ENCODE data around the gene GLIPR2.
A peak's percentile ranks its signal among the peaks of the same experiment; 100 is the strongest.
"Not testable (repeated sequence)": the region's sequence is repeated elsewhere in the genome, so short reads cannot be mapped to it uniquely, and the experiment has no call there.

GLIPR2 gene

DNA sequence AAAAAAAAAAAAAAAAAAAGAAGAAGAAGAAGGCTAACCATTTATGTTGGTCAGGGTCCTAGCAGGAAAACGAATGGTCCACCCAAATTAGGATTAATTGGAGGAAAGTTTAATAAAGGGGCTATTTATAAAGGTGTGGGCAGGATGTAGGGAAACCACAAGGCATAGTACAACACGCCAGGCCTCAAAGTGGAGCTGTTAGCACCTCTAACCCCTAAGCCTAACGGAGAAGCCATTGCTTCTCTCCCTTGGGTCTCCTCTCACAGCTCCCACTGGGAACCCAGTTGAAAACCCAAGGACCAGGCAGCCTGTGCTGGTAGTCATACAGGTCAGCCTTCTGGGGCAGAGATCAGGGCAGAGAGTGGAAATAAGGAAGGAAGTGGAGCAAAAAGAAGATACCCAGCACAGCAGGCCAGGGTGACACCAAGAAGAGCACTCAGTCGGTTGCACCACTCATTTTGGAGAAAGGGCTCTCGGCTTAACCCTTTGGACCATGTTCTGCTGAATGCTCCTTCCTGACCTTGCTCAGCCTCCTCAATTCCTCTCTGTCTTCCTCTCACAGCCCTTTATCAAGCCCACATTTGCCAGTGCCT, 8.8 kb upstream of the GLIPR2 start:
- H3K4me3 ChIP-seq, result no peak overlapping the region
- no peak for DNase-seq (ENCODE audit: low read depth, low spot score)
- TF ChIP-seq POLR2AphosphoS5 (IDR thresholded peaks at IDR 0.05; ENCODE audit: borderline replicate concordance, low read depth, low read length) (no peak), EZH2 (IDR thresholded peaks at IDR 0.05) (no peak), FOXP2 (optimal IDR thresholded peaks at IDR 0.05; ENCODE audit: control extremely low read depth, extremely low read length, insufficient read depth) (no peak)
- H3K27ac ChIP-seq, result no peak overlapping the region
- no peaks in the 10 kb centered on the region for H3K36me3 ChIP-seq (ENCODE audit: insufficient read depth, low read length)
- H3K9ac ChIP-seq (ENCODE audit: insufficient read length), result no peak overlapping the region
- H3K9me3 ChIP-seq (ENCODE audit: low read depth, low read length), result no peaks in the 10 kb centered on the region

DNA sequence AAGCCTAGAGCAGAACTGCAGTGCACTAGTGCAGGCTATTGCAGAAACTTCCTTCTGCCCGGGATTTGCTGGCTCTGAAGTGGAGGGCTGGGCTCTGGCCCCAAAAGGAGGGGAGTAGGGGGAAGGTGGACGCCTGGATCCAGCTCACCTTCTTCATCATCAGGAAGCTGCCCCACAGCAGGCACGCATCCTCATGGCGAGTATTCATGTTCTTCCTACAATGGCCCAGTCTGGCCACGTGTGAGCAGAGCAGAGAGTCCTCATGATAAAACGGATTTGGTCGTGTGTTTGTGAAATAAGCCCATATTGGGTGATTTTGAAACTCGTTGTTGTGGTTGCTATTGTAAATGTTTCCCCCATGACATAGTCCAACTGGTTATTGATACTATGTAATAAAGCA, 8.2 kb upstream of the GLIPR2 start:
- H3K27ac ChIP-seq, result no peak overlapping the region
- DNase-seq (ENCODE audit: low read depth, low spot score), result no peak

DNA sequence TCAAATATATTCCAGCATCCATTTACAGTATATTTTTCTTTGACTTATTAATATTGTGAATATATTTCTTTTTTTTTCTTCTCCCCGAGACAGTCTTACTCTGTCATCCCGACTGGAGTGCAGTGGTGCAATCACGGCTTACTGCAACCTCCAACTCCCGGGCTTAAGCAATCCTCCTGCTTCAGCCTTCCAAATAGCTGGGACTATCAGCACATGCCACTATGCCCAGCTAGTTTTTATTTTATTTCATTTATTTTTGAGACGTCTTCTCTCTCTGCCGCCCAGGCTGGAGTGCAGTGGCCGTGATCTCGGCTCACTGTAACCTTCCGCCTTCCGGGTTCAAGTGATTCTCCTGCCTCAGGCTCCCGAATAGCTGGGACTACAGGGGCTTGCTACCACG, 7.4 kb upstream of the GLIPR2 start:
- no peak overlapping the region for H3K9ac ChIP-seq (ENCODE audit: insufficient read length)
- no peak overlapping the region for H3K27ac ChIP-seq
- no peaks in the 10 kb centered on the region for H3K9me3 ChIP-seq (ENCODE audit: low read depth, low read length)
- TF ChIP-seq FOXP2 (optimal IDR thresholded peaks at IDR 0.05; ENCODE audit: control extremely low read depth, extremely low read length, insufficient read depth) (no peak), EZH2 (IDR thresholded peaks at IDR 0.05) (no peak), POLR2AphosphoS5 (IDR thresholded peaks at IDR 0.05; ENCODE audit: borderline replicate concordance, low read depth, low read length) (no peak)
- DNase-seq (ENCODE audit: low read depth, low spot score), result no peak
- no peaks in the 10 kb centered on the region for H3K36me3 ChIP-seq (ENCODE audit: insufficient read depth, low read length)
- H3K4me3 ChIP-seq, result no peak overlapping the region

More for the DNA sequence above, 8.2 kb upstream of the GLIPR2 start:
- Histone ChIP-seq H3K4me3 (no peak overlapping the region), H3K36me3 (ENCODE audit: insufficient read depth, low read length) (no peaks in the 10 kb centered on the region), H3K9me3 (ENCODE audit: low read depth, low read length) (no peaks in the 10 kb centered on the region), H3K9ac (ENCODE audit: insufficient read length) (no peak overlapping the region)
- no peak for TF ChIP-seq EZH2 (IDR thresholded peaks at IDR 0.05)
- TF ChIP-seq FOXP2 (optimal IDR thresholded peaks at IDR 0.05; ENCODE audit: control extremely low read depth, extremely low read length, insufficient read depth), result no peak
- TF ChIP-seq POLR2AphosphoS5 (IDR thresholded peaks at IDR 0.05; ENCODE audit: borderline replicate concordance, low read depth, low read length), result no peak

DNA sequence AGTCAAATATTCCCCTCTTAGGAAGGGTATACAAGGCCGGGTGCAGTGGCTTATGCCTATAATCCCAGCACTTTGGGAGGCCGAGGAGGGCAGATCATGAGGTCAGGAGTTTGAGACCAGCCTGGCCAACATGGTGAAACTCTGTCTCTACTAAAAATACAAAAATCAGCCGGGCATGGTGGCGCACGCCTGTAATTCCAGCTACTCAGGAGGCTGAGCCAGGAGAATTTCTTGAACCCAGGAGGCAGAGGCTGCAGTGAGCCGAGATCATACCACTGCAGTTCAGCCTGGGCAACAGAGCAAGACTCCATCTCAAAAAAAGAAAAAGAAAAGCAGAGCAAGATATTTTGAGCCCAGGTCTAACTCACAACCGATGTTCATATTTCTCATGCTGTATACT, 4.9 kb upstream of the GLIPR2 start:
- not testable (repeated sequence) for DNase-seq (ENCODE audit: low read depth, low spot score); H3K9me3 ChIP-seq (ENCODE audit: low read depth, low read length); H3K9ac ChIP-seq (ENCODE audit: insufficient read length); H3K27ac ChIP-seq; H3K36me3 ChIP-seq (ENCODE audit: insufficient read depth, low read length); H3K4me3 ChIP-seq

DNA sequence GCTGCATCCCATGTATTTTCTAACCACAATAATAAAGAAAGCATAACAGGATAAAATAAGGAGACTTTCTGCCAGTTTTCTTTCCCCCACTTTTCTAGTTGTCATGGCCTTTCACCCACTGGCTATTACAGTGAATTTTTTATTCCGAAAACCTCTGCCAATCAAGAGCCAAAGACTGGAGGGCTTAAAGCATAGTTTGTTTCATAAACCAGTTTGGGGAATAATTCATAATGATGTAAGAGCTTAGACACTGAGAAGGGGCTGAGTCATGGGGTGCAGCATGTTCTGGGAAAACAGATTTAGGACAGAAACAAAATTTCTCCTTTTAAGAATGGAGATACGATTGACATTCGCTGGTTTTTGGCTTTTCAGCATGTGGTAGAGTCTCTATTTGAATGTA, 4.4 kb upstream of the GLIPR2 start:
- H3K27ac ChIP-seq, result no peak overlapping the region

DNA sequence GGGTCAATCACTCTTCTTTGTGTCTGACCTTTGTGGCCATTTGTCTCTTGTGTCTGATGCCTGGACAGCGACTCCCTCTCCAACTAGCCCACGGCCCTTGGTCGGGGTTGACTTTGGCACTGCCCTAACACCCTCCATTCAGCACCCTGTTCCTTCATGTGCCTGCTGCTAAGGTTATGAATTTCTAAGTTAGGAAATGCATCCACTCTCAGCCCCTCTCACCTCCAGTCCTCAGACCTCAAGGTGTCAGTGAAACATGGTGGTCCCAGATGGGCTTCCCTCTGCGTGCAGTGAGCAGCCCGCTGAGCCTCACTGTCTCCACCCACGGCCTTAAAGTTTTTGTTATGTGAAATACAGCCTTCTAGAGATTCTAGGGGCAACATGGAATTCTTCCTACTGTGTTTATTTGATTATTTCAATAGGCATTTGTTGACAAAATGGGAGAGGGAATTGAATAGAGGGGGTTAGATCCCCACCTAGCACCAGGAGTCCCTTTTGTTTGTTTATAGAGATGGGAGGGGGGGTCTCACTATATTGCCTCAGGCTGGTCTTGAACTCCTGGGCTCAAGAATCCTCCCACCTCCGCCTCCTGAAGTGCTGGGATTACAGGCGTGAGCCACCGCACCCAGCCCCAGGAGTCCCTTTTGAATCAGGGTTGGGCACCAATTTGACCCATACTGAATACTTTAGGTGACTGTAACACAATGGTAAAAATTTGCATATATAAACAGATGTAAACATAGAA, 1.6 kb upstream of the GLIPR2 start:
- no peak overlapping the region for H3K27ac ChIP-seq
- TF ChIP-seq FOXP2 (optimal IDR thresholded peaks at IDR 0.05; ENCODE audit: control extremely low read depth, extremely low read length, insufficient read depth), result no peak
- no peaks in the 10 kb centered on the region for H3K9me3 ChIP-seq (ENCODE audit: low read depth, low read length)
- H3K9ac ChIP-seq (ENCODE audit: insufficient read length), result no peak overlapping the region
- H3K4me3 ChIP-seq, result no peak overlapping the region
- DNase-seq (ENCODE audit: low read depth, low spot score), result no peak
- no peaks in the 10 kb centered on the region for H3K36me3 ChIP-seq (ENCODE audit: insufficient read depth, low read length)

More for the DNA sequence above, 4.4 kb upstream of the GLIPR2 start:
- Histone ChIP-seq H3K9ac (ENCODE audit: insufficient read length) (no peak overlapping the region), H3K36me3 (ENCODE audit: insufficient read depth, low read length) (no peaks in the 10 kb centered on the region), H3K4me3 (no peak overlapping the region), H3K9me3 (ENCODE audit: low read depth, low read length) (no peaks in the 10 kb centered on the region)
- DNase-seq (ENCODE audit: low read depth, low spot score), result no peak
- no peak for TF ChIP-seq POLR2AphosphoS5 (IDR thresholded peaks at IDR 0.05; ENCODE audit: borderline replicate concordance, low read depth, low read length)
- no peak for TF ChIP-seq EZH2 (IDR thresholded peaks at IDR 0.05)
- TF ChIP-seq FOXP2 (optimal IDR thresholded peaks at IDR 0.05; ENCODE audit: control extremely low read depth, extremely low read length, insufficient read depth), result no peak

DNA sequence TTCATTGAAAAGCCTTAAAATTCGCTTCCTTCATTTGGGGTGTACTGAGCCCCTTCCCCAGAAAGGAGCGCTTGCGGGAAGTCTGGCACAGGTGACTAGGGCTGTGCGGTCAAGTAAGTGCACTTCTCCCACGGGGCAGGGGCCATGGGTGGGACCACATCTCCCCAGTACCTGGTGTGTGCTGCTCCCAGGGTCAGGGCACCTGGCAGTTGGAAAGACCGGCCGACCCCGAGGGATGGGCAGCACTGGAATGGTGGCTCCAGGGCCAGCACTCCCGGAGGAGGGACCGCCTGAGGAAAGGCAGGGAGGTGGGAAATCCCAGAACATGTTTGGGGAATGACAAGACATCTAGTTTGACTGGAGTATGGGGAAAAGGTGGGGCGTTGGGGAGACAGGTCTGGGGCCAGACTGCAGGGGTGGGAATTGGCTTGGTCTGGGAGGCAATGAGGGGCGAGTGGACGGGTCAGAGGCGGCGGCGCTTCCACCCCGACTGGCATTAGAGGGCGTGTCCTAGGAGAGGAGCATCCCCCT, 727 bp upstream of the GLIPR2 start:
- no peak for TF ChIP-seq POLR2AphosphoS5 (IDR thresholded peaks at IDR 0.05; ENCODE audit: borderline replicate concordance, low read depth, low read length)
- no peak for TF ChIP-seq EZH2 (IDR thresholded peaks at IDR 0.05)
- TF ChIP-seq FOXP2 (optimal IDR thresholded peaks at IDR 0.05; ENCODE audit: control extremely low read depth, extremely low read length, insufficient read depth), result no peak
- H3K9me3 ChIP-seq (ENCODE audit: low read depth, low read length), result no peaks in the 10 kb centered on the region
- DNase-seq (ENCODE audit: low read depth, low spot score), result no peak
- no peak overlapping the region for H3K9ac ChIP-seq (ENCODE audit: insufficient read length)
- no peak overlapping the region for H3K27ac ChIP-seq
- H3K4me3 ChIP-seq, result peak overlapping the region; percentile 90
- H3K36me3 ChIP-seq (ENCODE audit: insufficient read depth, low read length), result no peaks in the 10 kb centered on the region

- DNase-seq (ENCODE audit: low read depth, low spot score), result no peak
Measured at GRCh38 chr9:36136894-36137391, 410 bp downstream of the GLIPR2 start.

More at GRCh38 chr9:36136894-36137391, 410 bp downstream of the GLIPR2 start:
- TF ChIP-seq FOXP2 (optimal IDR thresholded peaks at IDR 0.05; ENCODE audit: control extremely low read depth, extremely low read length, insufficient read depth) (no peak), EZH2 (IDR thresholded peaks at IDR 0.05) (no peak), POLR2AphosphoS5 (IDR thresholded peaks at IDR 0.05; ENCODE audit: borderline replicate concordance, low read depth, low read length) (no peak)
- H3K9ac ChIP-seq (ENCODE audit: insufficient read length), result peak overlapping the region; percentile 64
- no peaks in the 10 kb centered on the region for H3K36me3 ChIP-seq (ENCODE audit: insufficient read depth, low read length)
- H3K4me3 ChIP-seq, result peak overlapping the region; percentile 90
- H3K27ac ChIP-seq, result no peak overlapping the region
- H3K9me3 ChIP-seq (ENCODE audit: low read depth, low read length), result no peaks in the 10 kb centered on the region
